ENCODE data around the gene MAP3K2. TPM values are rescaled to one million over a fixed set of nuclear protein-coding genes. Genes with fewer than 3 reads are reported as not detected.
A peak's percentile ranks its signal among the peaks of the same experiment; 100 is the strongest.

Gene MAP3K2
- total RNA-seq, 1 donor from 2014 or later: 34.5 TPM

DNA sequence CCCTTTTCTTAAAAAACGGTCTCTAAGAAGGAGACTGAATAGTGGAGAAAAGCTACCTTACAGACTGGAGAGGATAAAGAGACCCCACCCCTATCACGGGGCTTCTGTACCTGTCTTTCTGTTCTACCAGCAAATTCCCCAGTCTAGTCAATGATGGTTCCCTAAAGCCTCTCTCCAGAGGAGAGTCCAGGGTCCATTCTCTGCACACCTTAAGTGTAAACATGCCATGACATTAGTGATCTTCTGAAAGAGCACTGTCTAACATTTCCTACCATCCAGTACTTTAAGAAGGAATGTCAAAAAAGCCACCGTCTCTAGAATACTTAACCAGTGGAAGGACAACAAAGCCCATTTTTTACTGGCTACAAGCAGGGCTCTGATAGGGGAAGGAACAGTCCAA is 76.8 kb downstream of the MAP3K2 start:
- no peak overlapping the region for H3K4me3 Mint-ChIP-seq (ENCODE audit: low read depth)
- H3K27me3 Mint-ChIP-seq: no peaks in the 10 kb centered on the region
- no peak for DNase-seq (ENCODE audit: low spot score, unreplicated experiment)
- H3K4me1 Mint-ChIP-seq (ENCODE audit: low read depth): no peaks in the 10 kb centered on the region
- peaks cover 22% of the 10 kb centered on the region for H3K36me3 Mint-ChIP-seq (ENCODE audit: insufficient read depth)
- H3K27ac Mint-ChIP-seq: peak overlapping the region; percentile 71
- TF ChIP-seq, protein P1, sequence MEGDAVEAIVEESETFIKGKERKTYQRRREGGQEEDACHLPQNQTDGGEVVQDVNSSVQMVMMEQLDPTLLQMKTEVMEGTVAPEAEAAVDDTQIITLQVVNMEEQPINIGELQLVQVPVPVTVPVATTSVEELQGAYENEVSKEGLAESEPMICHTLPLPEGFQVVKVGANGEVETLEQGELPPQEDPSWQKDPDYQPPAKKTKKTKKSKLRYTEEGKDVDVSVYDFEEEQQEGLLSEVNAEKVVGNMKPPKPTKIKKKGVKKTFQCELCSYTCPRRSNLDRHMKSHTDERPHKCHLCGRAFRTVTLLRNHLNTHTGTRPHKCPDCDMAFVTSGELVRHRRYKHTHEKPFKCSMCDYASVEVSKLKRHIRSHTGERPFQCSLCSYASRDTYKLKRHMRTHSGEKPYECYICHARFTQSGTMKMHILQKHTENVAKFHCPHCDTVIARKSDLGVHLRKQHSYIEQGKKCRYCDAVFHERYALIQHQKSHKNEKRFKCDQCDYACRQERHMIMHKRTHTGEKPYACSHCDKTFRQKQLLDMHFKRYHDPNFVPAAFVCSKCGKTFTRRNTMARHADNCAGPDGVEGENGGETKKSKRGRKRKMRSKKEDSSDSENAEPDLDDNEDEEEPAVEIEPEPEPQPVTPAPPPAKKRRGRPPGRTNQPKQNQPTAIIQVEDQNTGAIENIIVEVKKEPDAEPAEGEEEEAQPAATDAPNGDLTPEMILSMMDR (IDR thresholded peaks at IDR 0.05; ENCODE audit: unreplicated experiment): no peak
- H3K9me3 Mint-ChIP-seq (ENCODE audit: low read depth): no peaks in the 10 kb centered on the region

DNA sequence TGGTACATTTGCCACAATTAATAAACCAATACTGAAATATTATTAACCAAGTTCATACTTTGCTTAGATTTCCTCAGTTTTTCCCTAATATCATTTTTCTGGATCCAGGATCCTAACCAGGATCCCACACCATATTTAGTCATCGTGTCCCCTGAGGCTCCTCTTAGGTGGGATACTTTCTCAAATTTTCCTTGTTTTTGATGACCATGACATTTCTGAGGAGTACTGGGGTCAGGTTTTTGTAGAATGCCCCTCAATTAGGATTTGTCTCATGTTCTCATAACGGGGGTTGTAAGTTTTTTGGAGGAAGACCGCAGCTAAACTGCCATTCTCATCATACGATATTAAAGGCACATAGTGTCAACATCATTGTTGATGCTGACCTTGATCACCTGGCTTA is 78.3 kb downstream of the MAP3K2 start:
- TF ChIP-seq, protein P1 (IDR thresholded peaks at IDR 0.05; ENCODE audit: unreplicated experiment): no peak
- no peaks in the 10 kb centered on the region for H3K9me3 Mint-ChIP-seq (ENCODE audit: low read depth)

DNA sequence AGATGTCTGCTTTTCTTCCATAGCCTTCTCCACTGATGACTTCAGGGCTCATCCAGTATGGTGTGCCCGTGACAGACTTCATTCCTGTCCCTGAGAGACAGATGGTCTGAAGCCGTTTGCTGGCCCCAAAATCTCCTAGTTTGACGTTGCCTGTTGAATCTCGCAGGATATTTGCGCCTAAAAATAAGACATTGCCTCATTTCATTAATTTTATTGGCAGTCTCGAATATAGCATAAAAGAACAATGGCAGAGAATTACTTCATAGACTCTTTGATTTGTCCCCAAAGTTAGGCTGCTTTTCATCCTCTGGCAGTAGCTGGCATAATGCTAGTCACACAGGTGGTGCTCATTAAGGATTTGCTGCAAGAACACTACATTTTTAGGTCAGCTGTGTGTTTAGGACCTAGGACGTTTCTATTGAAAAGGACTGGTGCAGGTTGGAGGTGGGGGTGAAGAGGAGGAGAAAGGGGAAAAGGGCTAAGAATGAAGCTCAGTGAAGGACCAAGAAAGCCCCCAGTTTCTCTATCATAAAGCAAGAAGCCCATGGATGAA is 79.1 kb downstream of the MAP3K2 start:
- H3K9me3 Mint-ChIP-seq (ENCODE audit: low read depth): no peaks in the 10 kb centered on the region
- no peak overlapping the region for H3K4me3 Mint-ChIP-seq (ENCODE audit: low read depth)
- H3K36me3 Mint-ChIP-seq (ENCODE audit: insufficient read depth): peaks cover 10% of the 10 kb centered on the region
- H3K27me3 Mint-ChIP-seq: no peaks in the 10 kb centered on the region
- H3K4me1 Mint-ChIP-seq (ENCODE audit: low read depth): no peaks in the 10 kb centered on the region
- TF ChIP-seq, protein P1 (IDR thresholded peaks at IDR 0.05; ENCODE audit: unreplicated experiment): no peak
- DNase-seq (ENCODE audit: low spot score, unreplicated experiment): no peak
- no peak overlapping the region for H3K27ac Mint-ChIP-seq

More for the DNA sequence above, 78.3 kb downstream of the MAP3K2 start:
- H3K4me3 Mint-ChIP-seq (ENCODE audit: low read depth): no peak overlapping the region
- no peak overlapping the region for H3K27ac Mint-ChIP-seq
- H3K4me1 Mint-ChIP-seq (ENCODE audit: low read depth): no peaks in the 10 kb centered on the region
- no peak for DNase-seq (ENCODE audit: low spot score, unreplicated experiment)
- H3K27me3 Mint-ChIP-seq: no peaks in the 10 kb centered on the region
- H3K36me3 Mint-ChIP-seq (ENCODE audit: insufficient read depth): peaks cover 14% of the 10 kb centered on the region

DNA sequence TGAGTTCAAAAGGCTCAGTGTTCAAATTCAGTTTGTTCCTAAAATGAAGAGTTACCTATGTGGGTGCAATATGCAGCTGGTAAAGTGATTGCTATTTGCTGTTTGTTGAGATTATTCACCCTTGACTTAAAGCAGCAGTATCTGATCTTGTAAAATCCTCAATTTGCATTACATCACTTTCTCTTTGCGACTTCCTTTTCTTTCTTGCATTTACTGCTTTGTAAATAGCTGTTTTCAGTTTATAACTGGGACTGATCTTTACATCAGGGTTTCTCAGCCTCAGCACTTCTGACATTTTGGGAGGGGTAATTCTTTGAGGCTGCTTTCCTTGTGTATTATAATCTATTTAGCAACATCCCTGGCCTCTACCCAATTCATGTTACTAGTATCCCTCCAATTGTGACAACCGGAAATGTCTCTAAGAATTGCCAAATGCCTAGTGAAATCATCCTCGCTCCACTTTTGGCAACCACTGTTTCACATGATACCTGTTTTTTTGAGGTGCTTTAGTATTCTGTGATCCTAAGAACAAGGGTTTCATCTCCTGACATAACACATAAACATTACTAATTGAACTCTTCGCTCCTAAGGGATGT is 81.7 kb downstream of the MAP3K2 start:
- H3K9me3 Mint-ChIP-seq (ENCODE audit: low read depth): no peaks in the 10 kb centered on the region
- no peaks in the 10 kb centered on the region for H3K27me3 Mint-ChIP-seq
- DNase-seq (ENCODE audit: low spot score, unreplicated experiment): no peak
- H3K36me3 Mint-ChIP-seq (ENCODE audit: insufficient read depth): peaks cover 4% of the 10 kb centered on the region
- no peak overlapping the region for H3K27ac Mint-ChIP-seq
- TF ChIP-seq, protein P1 (IDR thresholded peaks at IDR 0.05; ENCODE audit: unreplicated experiment): no peak
- no peak overlapping the region for H3K4me3 Mint-ChIP-seq (ENCODE audit: low read depth)
- H3K4me1 Mint-ChIP-seq (ENCODE audit: low read depth): no peaks in the 10 kb centered on the region

DNA sequence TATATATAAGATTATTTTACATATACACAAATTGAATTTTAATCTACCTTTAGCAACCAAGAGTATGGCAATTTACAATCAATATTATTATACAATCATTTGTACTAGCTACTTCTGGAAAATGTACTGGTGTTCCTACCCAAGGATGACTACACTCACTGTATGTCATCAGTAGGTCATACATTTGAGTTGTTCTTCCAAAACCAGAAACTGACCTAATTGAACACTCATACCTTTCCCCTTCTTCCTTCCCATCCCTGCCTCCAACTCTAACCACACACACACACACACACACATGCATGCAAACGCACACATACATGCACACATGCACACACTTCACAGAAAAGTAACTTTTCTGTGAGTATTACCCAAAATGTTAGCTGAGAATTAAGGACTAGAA is 85.6 kb downstream of the MAP3K2 start:
- Mint-ChIP-seq H3K4me1 (ENCODE audit: low read depth) (no peaks in the 10 kb centered on the region), H3K4me3 (ENCODE audit: low read depth) (no peak overlapping the region), H3K27me3 (no peaks in the 10 kb centered on the region), H3K36me3 (ENCODE audit: insufficient read depth) (peaks cover 4% of the 10 kb centered on the region), H3K9me3 (ENCODE audit: low read depth) (no peaks in the 10 kb centered on the region), H3K27ac (no peak overlapping the region)
- TF ChIP-seq, protein P1 (IDR thresholded peaks at IDR 0.05; ENCODE audit: unreplicated experiment): no peak
- DNase-seq (ENCODE audit: low spot score, unreplicated experiment): no peak
